Panc1 (cell line): Measurements from ENCODE around the gene ALX3.

ENCODE experiments used
- SIN3A ChIP-seq: IDR thresholded peaks from 2 replicates; pipeline ENCODE4 v1.6.1; 2012; ENCODE audit warnings: low read depth, mild to moderate bottlenecking, low read length, moderate library complexity, borderline replicate concordance; ENCODE audit not compliant: insufficient read depth
- TF ChIP-seq, protein P1 (sequence below): fragments of 450-650 bp; IDR thresholded peaks from 2 replicates; pipeline ENCODE4 v1.5.1; 2017; ENCODE audit warnings: mild to moderate bottlenecking
- TF ChIP-seq, protein P2 (sequence below), 2 experiments: IDR thresholded peaks; 2 replicates each; pipeline ENCODE4 v1.6.1; 2011 to 2012; ENCODE audit warnings: low read depth in 2 of 2, control low read depth in 1 of 2, low read length in 1 of 2, mild to moderate bottlenecking in 1 of 2, moderate library complexity in 1 of 2; ENCODE audit not compliant: insufficient read depth in 1 of 2

DNA sequence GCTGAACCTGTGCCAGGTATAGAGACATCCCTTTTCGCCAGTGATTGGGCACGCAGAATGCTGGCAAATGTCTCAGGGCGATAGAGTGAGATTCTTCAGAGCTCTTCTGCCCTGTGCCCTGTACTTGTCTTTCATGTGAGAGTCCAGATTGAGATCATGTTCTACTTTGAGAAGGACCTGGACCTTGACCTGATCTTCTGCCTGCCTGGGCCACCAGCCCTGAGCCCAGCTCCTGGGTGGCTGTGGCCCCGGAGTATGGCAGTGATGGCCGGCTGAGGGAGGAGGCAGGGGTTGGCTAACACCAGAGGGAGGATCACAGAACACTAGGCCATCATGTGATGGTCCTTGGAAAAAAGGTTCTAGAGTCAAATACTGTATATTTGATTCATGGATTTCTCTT lies 22.2 kb downstream of the ALX3 start:
- TF ChIP-seq, protein P1, sequence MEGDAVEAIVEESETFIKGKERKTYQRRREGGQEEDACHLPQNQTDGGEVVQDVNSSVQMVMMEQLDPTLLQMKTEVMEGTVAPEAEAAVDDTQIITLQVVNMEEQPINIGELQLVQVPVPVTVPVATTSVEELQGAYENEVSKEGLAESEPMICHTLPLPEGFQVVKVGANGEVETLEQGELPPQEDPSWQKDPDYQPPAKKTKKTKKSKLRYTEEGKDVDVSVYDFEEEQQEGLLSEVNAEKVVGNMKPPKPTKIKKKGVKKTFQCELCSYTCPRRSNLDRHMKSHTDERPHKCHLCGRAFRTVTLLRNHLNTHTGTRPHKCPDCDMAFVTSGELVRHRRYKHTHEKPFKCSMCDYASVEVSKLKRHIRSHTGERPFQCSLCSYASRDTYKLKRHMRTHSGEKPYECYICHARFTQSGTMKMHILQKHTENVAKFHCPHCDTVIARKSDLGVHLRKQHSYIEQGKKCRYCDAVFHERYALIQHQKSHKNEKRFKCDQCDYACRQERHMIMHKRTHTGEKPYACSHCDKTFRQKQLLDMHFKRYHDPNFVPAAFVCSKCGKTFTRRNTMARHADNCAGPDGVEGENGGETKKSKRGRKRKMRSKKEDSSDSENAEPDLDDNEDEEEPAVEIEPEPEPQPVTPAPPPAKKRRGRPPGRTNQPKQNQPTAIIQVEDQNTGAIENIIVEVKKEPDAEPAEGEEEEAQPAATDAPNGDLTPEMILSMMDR: no peak
- TF ChIP-seq, protein P2, sequence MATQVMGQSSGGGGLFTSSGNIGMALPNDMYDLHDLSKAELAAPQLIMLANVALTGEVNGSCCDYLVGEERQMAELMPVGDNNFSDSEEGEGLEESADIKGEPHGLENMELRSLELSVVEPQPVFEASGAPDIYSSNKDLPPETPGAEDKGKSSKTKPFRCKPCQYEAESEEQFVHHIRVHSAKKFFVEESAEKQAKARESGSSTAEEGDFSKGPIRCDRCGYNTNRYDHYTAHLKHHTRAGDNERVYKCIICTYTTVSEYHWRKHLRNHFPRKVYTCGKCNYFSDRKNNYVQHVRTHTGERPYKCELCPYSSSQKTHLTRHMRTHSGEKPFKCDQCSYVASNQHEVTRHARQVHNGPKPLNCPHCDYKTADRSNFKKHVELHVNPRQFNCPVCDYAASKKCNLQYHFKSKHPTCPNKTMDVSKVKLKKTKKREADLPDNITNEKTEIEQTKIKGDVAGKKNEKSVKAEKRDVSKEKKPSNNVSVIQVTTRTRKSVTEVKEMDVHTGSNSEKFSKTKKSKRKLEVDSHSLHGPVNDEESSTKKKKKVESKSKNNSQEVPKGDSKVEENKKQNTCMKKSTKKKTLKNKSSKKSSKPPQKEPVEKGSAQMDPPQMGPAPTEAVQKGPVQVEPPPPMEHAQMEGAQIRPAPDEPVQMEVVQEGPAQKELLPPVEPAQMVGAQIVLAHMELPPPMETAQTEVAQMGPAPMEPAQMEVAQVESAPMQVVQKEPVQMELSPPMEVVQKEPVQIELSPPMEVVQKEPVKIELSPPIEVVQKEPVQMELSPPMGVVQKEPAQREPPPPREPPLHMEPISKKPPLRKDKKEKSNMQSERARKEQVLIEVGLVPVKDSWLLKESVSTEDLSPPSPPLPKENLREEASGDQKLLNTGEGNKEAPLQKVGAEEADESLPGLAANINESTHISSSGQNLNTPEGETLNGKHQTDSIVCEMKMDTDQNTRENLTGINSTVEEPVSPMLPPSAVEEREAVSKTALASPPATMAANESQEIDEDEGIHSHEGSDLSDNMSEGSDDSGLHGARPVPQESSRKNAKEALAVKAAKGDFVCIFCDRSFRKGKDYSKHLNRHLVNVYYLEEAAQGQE (IDR thresholded peaks at IDR 0.05; ENCODE audit: insufficient read depth in 1 of 2, low read depth in 2 of 2, low read length in 1 of 2): no peak
- no peak for TF ChIP-seq SIN3A
